Suppressor macrophage treated with lipopolysaccharide for 4 hours (primary cell): ENCODE results near the gene SLC1A5.

Experiments
- DNase-seq: peaks from one replicate; pipeline ENCODE4 v3.0.0-alpha.2; 2020

SLC1A5 gene

GRCh38 chr19:46741447-46741846 is 46.9 kb downstream of the SLC1A5 start:
- DNase-seq = no peak

GRCh38 chr19:46739290-46739771 is 49.1 kb downstream of the SLC1A5 start:
- no peak for DNase-seq

GRCh38 chr19:46737761-46738171 is 50.6 kb downstream of the SLC1A5 start:
- DNase-seq = no peak

GRCh38 chr19:46737298-46737654 is 51.1 kb downstream of the SLC1A5 start:
- no peak for DNase-seq

GRCh38 chr19:46736531-46737297 is 51.7 kb downstream of the SLC1A5 start:
- no peak for DNase-seq

GRCh38 chr19:46733690-46734292 is 54.6 kb downstream of the SLC1A5 start:
- DNase-seq = peak; percentile 58

GRCh38 chr19:46732966-46733689 is 55.3 kb downstream of the SLC1A5 start:
- DNase-seq = peak; percentile 92

GRCh38 chr19:46732172-46732938 is 56.0 kb downstream of the SLC1A5 start:
- DNase-seq = no peak

GRCh38 chr19:46731584-46731983 is 56.8 kb downstream of the SLC1A5 start:
- peak; percentile 90 for DNase-seq

- peak; percentile 93 for DNase-seq
These were observed 57.3 kb downstream of the SLC1A5 start for GRCh38 chr19:46731007-46731501.

- DNase-seq = no peak
These were observed 57.8 kb downstream of the SLC1A5 start for GRCh38 chr19:46730595-46730994.

GRCh38 chr19:46730187-46730586 is 58.2 kb downstream of the SLC1A5 start:
- DNase-seq = no peak

- no peak for DNase-seq
These were observed 58.7 kb downstream of the SLC1A5 start for GRCh38 chr19:46729696-46730095.

GRCh38 chr19:46728693-46729339 is 59.6 kb downstream of the SLC1A5 start:
- peak; percentile 85 for DNase-seq

GRCh38 chr19:46728208-46728607 is 60.2 kb downstream of the SLC1A5 start:
- no peak for DNase-seq

GRCh38 chr19:46727757-46728156 is 60.6 kb downstream of the SLC1A5 start:
- no peak for DNase-seq

- DNase-seq = no peak
These were observed 61.4 kb downstream of the SLC1A5 start for GRCh38 chr19:46726971-46727501.

GRCh38 chr19:46726551-46726950 is 61.8 kb downstream of the SLC1A5 start:
- DNase-seq = no peak

GRCh38 chr19:46725859-46726393 is 62.5 kb downstream of the SLC1A5 start:
- DNase-seq = no peak

GRCh38 chr19:46725036-46725820 is 63.2 kb downstream of the SLC1A5 start:
- no peak for DNase-seq
